Lung (tissue), 12 donors: ENCODE results near the gene GGN. TPM values are rescaled to one million over a fixed set of nuclear protein-coding genes. Genes with fewer than 3 reads are reported as not detected.
A peak's percentile ranks its signal among the peaks of the same experiment; 100 is the strongest.

Source experiments
- ATAC-seq: fragments of 200-7000 bp; cut with Tn5 transposase; one replicate; pipeline ENCODE4 v1.9.1; 2020; ENCODE audit warnings: moderate number of reproducible peaks; ENCODE audit not compliant: insufficient read depth, low FRiP score
- DNase-seq, 3 donors: peaks; one replicate each; pipeline ENCODE4 v3.0.0-alpha.2; 2013 to 2017
- H3K27ac ChIP-seq, 2 donors: one replicate each; pipeline ENCODE4 v1.5.1; 2013; ENCODE audit warnings: mild to moderate bottlenecking in 2 of 2, moderate library complexity in 2 of 2, control low read depth in 1 of 2, inconsistent platforms in 1 of 2, low read depth in 1 of 2, low read length in 1 of 2
- H3K27me3 ChIP-seq, 3 donors: one replicate each; pipeline ENCODE4 v1.5.1; 2013; ENCODE audit warnings: low read length in 2 of 3; ENCODE audit not compliant: control insufficient read depth in 3 of 3, insufficient read depth in 3 of 3
- H3K36me3 ChIP-seq, 4 donors: one replicate each; pipeline ENCODE4 v1.5.1; 2013; ENCODE audit warnings: low read length in 4 of 4, mild to moderate bottlenecking in 1 of 4, moderate library complexity in 1 of 4; ENCODE audit not compliant: control insufficient read depth in 4 of 4, insufficient read depth in 4 of 4
- H3K4me1 ChIP-seq, 5 donors: one replicate each; pipeline ENCODE4 v1.5.1; 2013; ENCODE audit warnings: low read length in 5 of 5, mild to moderate bottlenecking in 2 of 5, moderate library complexity in 1 of 5; ENCODE audit not compliant: control insufficient read depth in 5 of 5, insufficient read depth in 5 of 5
- H3K4me3 ChIP-seq: one replicate; pipeline ENCODE4 v1.5.1; 2013; ENCODE audit warnings: mild to moderate bottlenecking, control low read depth, moderate library complexity
- H3K9ac ChIP-seq, 2 donors: one replicate each; pipeline ENCODE4 v1.5.1; 2013; ENCODE audit warnings: low read length in 2 of 2, control low read depth in 1 of 2; ENCODE audit not compliant: insufficient read depth in 1 of 2
- H3K9me3 ChIP-seq, 4 donors: one replicate each; pipeline ENCODE4 v1.5.1; 2013; ENCODE audit warnings: low read length in 3 of 4, mild to moderate bottlenecking in 1 of 4, moderate library complexity in 1 of 4; ENCODE audit not compliant: control insufficient read depth in 4 of 4, insufficient read depth in 3 of 4
- CTCF ChIP-seq: IDR thresholded peaks from 2 replicates; pipeline ENCODE4 v1.5.1; 2012; ENCODE audit warnings: mild to moderate bottlenecking; ENCODE audit errors: control extremely low read depth, extremely low read depth
- whole genome bisulfite sequencing, 2 donors: extraction: QIAGEN DNeasy Blood & Tissue Kit; methylation state at CpG; one replicate each; pipeline ENCODE4 v1.1.7; 2013; 5-methylcytosine and 5-hydroxymethylcytosine counted together
- polyA plus RNA-seq, 2 donors: library from polyadenylated mRNA; stranded (reverse); fragments of 200-250 nt; gene quantifications; one replicate each; pipeline ENCODE4 v1.2.1, GENCODE V29; 2013
- total RNA-seq, 2 donors: library from RNA; depleted of rRNA in 1 of 2; stranded (reverse); fragments of >200 nt in 1 of 2; gene quantifications; one replicate each; pipeline ENCODE4 v1.2.1, GENCODE V29; 2014 to 2021
- donor health status: control.
- donor health status: control.
- donor health status: Bipolar disorder and iron deficiency.
- donor health status: healthy.
- donor health status: DM: yes; HTN: yes; CAD: no.

The GGN gene
- total and polyA plus RNA-seq, 4 donors = 0.17 to 0.61 (median 0.38) TPM

- WGBS, 2 donors = 68 to 70% methylated on average over 8 of the region's 8 CpGs
- H3K4me3 ChIP-seq = no peak overlapping the region
- DNase-seq (no peak), ATAC-seq (no peak)
- peaks cover 6 to 83% (median 49%) of the 10 kb centered on the region in 3 donors for H3K27me3 ChIP-seq
- no peaks in the 10 kb centered on the region for H3K36me3 ChIP-seq
- peaks cover 0 to 4% (median 0%) of the 10 kb centered on the region in 4 donors for H3K9me3 ChIP-seq
- no peak overlapping the region for H3K9ac ChIP-seq
- no peak overlapping the region for H3K27ac ChIP-seq
- H3K4me1 ChIP-seq = peaks cover 0 to 7% (median 0%) of the 10 kb centered on the region in 5 donors
- no peak for TF ChIP-seq CTCF
Measured at GRCh38 chr19:38391911-38392464, 4.2 kb upstream of the GGN start.

- no peak for TF ChIP-seq CTCF
- peaks cover 0 to 7% (median 0%) of the 10 kb centered on the region in 4 donors for H3K9me3 ChIP-seq
- H3K27ac ChIP-seq = no peak overlapping the region
- H3K36me3 ChIP-seq = peaks cover 0 to under 1% (median 0%) of the 10 kb centered on the region in 4 donors
- no peak for ATAC-seq
- H3K9ac ChIP-seq = no peak overlapping the region
- H3K27me3 ChIP-seq = peaks cover under 1 to 81% (median 46%) of the 10 kb centered on the region in 3 donors
- WGBS, 2 donors = 42 to 49% methylated on average over 21 of the region's 22 CpGs
- no peak overlapping the region for H3K4me3 ChIP-seq
- peaks cover 0 to 18% (median 0%) of the 10 kb centered on the region in 5 donors for H3K4me1 ChIP-seq
- DNase-seq = no peak
Measured at GRCh38 chr19:38389957-38390924, 2.4 kb upstream of the GGN start.

GRCh38 chr19:38389101-38389925 lies 1.5 kb upstream of the GGN start:
- peak overlapping the region; percentile 0 for H3K4me3 ChIP-seq
- peaks cover 0 to 81% (median 46%) of the 10 kb centered on the region in 3 donors for H3K27me3 ChIP-seq
- H3K36me3 ChIP-seq = peaks cover 0 to 7% (median 2%) of the 10 kb centered on the region in 4 donors
- peaks cover 0 to 18% (median 0%) of the 10 kb centered on the region in 5 donors for H3K4me1 ChIP-seq
- 4 to 7% methylated on average over 25 to 27 of the region's 28 CpGs for WGBS, 2 donors
- DNase-seq (no peak), ATAC-seq (no peak)
- peaks cover 0 to 6% (median 0%) of the 10 kb centered on the region in 4 donors for H3K9me3 ChIP-seq
- H3K27ac ChIP-seq = peak overlapping the region in 1 of 2 donors; percentile 47
- no peak for TF ChIP-seq CTCF
- no peak overlapping the region for H3K9ac ChIP-seq
